ENCODE data around the gene PAX8.
"Not testable (repeated sequence)": the region's sequence is repeated elsewhere in the genome, so short reads cannot be mapped to it uniquely, and the experiment has no call there.

The PAX8 gene

GRCh38 chr2:113278742-113279139 lies at the start of gene PAX8:
Gene PAX8, minus strand, starts transcription at chr2:113278921. Its CDS starts 527 bp downstream, at chr2:113278394.
- no peak for DNase-seq (ENCODE audit: low read depth, low spot score)

GRCh38 chr2:113328043-113328442 lies 49.3 kb upstream of the PAX8 start:
- DNase-seq (ENCODE audit: low read depth, low spot score) = no peak

- not testable (repeated sequence) for DNase-seq (ENCODE audit: low read depth, low spot score)
Measured at GRCh38 chr2:113325161-113325731, 46.5 kb upstream of the PAX8 start.

- DNase-seq (ENCODE audit: low read depth, low spot score) = no peak
Measured at GRCh38 chr2:113324684-113325160, 46.0 kb upstream of the PAX8 start.

- DNase-seq (ENCODE audit: low read depth, low spot score) = not testable (repeated sequence)
Measured at GRCh38 chr2:113323129-113323528, 44.4 kb upstream of the PAX8 start.

GRCh38 chr2:113320106-113320505 lies 41.4 kb upstream of the PAX8 start:
- not testable (repeated sequence) for DNase-seq (ENCODE audit: low read depth, low spot score)

GRCh38 chr2:113318941-113319340 lies 40.2 kb upstream of the PAX8 start:
- not testable (repeated sequence) for DNase-seq (ENCODE audit: low read depth, low spot score)

- DNase-seq (ENCODE audit: low read depth, low spot score) = no peak
Measured at GRCh38 chr2:113316085-113316484, 37.4 kb upstream of the PAX8 start.

- DNase-seq (ENCODE audit: low read depth, low spot score) = not testable (repeated sequence)
Measured at GRCh38 chr2:113314663-113315062, 35.9 kb upstream of the PAX8 start.

GRCh38 chr2:113314176-113314575 lies 35.5 kb upstream of the PAX8 start:
- DNase-seq (ENCODE audit: low read depth, low spot score) = not testable (repeated sequence)

- DNase-seq (ENCODE audit: low read depth, low spot score) = not testable (repeated sequence)
Measured at GRCh38 chr2:113311781-113312180, 33.1 kb upstream of the PAX8 start.

- DNase-seq (ENCODE audit: low read depth, low spot score) = not testable (repeated sequence)
Measured at GRCh38 chr2:113311191-113311590, 32.5 kb upstream of the PAX8 start.

- DNase-seq (ENCODE audit: low read depth, low spot score) = no peak
Measured at GRCh38 chr2:113309655-113310387, 31.1 kb upstream of the PAX8 start.

GRCh38 chr2:113308784-113309183 lies 30.1 kb upstream of the PAX8 start:
- DNase-seq (ENCODE audit: low read depth, low spot score) = not testable (repeated sequence)

GRCh38 chr2:113306207-113306606 lies 27.5 kb upstream of the PAX8 start:
- not testable (repeated sequence) for DNase-seq (ENCODE audit: low read depth, low spot score)

- DNase-seq (ENCODE audit: low read depth, low spot score) = not testable (repeated sequence)
Measured at GRCh38 chr2:113305749-113306148, 27.0 kb upstream of the PAX8 start.

GRCh38 chr2:113305146-113305545 lies 26.4 kb upstream of the PAX8 start:
- DNase-seq (ENCODE audit: low read depth, low spot score) = no peak

GRCh38 chr2:113304702-113305101 lies 26.0 kb upstream of the PAX8 start:
- DNase-seq (ENCODE audit: low read depth, low spot score) = no peak

GRCh38 chr2:113302216-113302980 lies 23.7 kb upstream of the PAX8 start:
- not testable (repeated sequence) for DNase-seq (ENCODE audit: low read depth, low spot score)

GRCh38 chr2:113300281-113300680 lies 21.6 kb upstream of the PAX8 start:
- DNase-seq (ENCODE audit: low read depth, low spot score) = no peak

- DNase-seq (ENCODE audit: low read depth, low spot score) = no peak
Measured at GRCh38 chr2:113298176-113298575, 19.5 kb upstream of the PAX8 start.

GRCh38 chr2:113297590-113297989 lies 18.9 kb upstream of the PAX8 start:
- DNase-seq (ENCODE audit: low read depth, low spot score) = not testable (repeated sequence)
